Gastroesophageal sphincter (tissue), 3 donors: ENCODE data around the gene DNAJC4.

ENCODE experiments used
- POLR2A ChIP-seq, 2 donors: fragments of 450-650 bp; IDR thresholded peaks; one replicate each; pipeline ENCODE4 v1.6.1; 2017; ENCODE audit warnings: antibody characterized with exemption in 2 of 2, mild to moderate bottlenecking in 2 of 2, moderate library complexity in 1 of 2
- POLR2AphosphoS5 ChIP-seq: sonication (generic); formaldehyde crosslinking; IDR thresholded peaks from one replicate; pipeline ENCODE4 v1.6.1; 2017; ENCODE audit warnings: antibody characterized with exemption
- TF ChIP-seq, protein P1 (sequence below), 4 experiments: fragments of 200-600 bp in 2 of 4; fragments of 450-650 bp in 2 of 4; sonication (generic) in 1 of 4; IDR thresholded peaks; one replicate each; pipeline ENCODE4 v1.5.1; 2017 to 2019; ENCODE audit warnings: antibody characterized with exemption in 4 of 4, mild to moderate bottlenecking in 2 of 4, moderate library complexity in 2 of 4

DNA sequence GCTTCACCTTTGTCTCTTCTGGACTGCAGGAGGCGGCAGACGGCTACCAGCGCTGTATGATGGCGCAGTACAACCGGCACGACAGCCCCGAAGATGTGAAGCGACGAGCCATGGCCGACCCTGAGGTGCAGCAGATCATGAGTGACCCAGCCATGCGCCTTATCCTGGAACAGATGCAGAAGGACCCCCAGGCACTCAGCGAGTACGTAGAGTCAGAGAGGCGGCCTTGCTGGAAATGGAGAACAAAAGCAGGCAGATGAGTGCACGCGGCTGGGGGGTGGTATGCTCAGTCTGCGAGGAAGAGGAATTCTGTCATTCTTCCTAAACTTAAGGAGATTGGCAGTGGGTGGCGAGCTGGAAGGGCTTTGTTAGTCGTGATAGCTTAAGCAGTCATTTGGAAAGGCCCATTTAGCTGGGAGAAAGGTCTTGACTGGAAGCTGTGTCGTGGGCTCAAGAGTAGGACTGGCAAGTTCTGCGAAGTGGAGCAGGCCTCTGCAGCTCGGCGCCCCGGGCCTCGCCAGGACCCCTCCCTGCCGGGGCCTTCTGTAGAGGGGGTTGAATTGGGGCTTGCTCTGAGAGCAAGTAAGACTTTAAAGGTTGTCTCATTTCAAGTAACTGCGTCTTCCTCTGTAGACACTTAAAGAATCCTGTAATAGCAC, 26.8 kb upstream of the DNAJC4 start:
- TF ChIP-seq, protein P1, sequence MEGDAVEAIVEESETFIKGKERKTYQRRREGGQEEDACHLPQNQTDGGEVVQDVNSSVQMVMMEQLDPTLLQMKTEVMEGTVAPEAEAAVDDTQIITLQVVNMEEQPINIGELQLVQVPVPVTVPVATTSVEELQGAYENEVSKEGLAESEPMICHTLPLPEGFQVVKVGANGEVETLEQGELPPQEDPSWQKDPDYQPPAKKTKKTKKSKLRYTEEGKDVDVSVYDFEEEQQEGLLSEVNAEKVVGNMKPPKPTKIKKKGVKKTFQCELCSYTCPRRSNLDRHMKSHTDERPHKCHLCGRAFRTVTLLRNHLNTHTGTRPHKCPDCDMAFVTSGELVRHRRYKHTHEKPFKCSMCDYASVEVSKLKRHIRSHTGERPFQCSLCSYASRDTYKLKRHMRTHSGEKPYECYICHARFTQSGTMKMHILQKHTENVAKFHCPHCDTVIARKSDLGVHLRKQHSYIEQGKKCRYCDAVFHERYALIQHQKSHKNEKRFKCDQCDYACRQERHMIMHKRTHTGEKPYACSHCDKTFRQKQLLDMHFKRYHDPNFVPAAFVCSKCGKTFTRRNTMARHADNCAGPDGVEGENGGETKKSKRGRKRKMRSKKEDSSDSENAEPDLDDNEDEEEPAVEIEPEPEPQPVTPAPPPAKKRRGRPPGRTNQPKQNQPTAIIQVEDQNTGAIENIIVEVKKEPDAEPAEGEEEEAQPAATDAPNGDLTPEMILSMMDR (IDR thresholded peaks at IDR 0.05) = no peak
- TF ChIP-seq POLR2A (IDR thresholded peaks at IDR 0.05) = no peak
- TF ChIP-seq POLR2AphosphoS5 = no peak
